H9 (cell line): Measurements from ENCODE around the gene MYF6. TPM values are rescaled to one million over a fixed set of nuclear protein-coding genes. Genes with fewer than 3 reads are reported as not detected.
A peak's percentile ranks its signal among the peaks of the same experiment; 100 is the strongest.

ENCODE experiments used
- DNase-seq: peaks from one replicate; pipeline ENCODE4 v3.0.0-alpha.2; 2017
- H2AFZ ChIP-seq: one replicate; pipeline ENCODE4 v1.6.1; 2013; ENCODE audit warnings: mild to moderate bottlenecking, low read length, control low read depth, moderate library complexity
- H2AK5ac ChIP-seq: 2 replicates; pipeline ENCODE4 v1.6.1; 2013; ENCODE audit warnings: low read length, control low read depth, mixed read lengths; ENCODE audit not compliant: insufficient read length
- H2BK120ac ChIP-seq: one replicate; pipeline ENCODE4 v1.6.1; 2013; ENCODE audit warnings: low read depth, mild to moderate bottlenecking, low read length, control low read depth, inconsistent platforms; ENCODE audit not compliant: poor library complexity, severe bottlenecking
- H2BK12ac ChIP-seq: 2 replicates; pipeline ENCODE4 v1.6.1; 2013; ENCODE audit warnings: low read length, control low read depth, mixed read lengths, low read depth; ENCODE audit not compliant: insufficient read length
- H2BK15ac ChIP-seq: 2 replicates; pipeline ENCODE4 v1.6.1; 2013; ENCODE audit warnings: low read depth, low read length, control low read depth
- H2BK20ac ChIP-seq: one replicate; pipeline ENCODE4 v1.6.1; 2013; ENCODE audit warnings: low read depth, mild to moderate bottlenecking, low read length, control low read depth, inconsistent platforms; ENCODE audit not compliant: poor library complexity, severe bottlenecking
- H2BK5ac ChIP-seq: 2 replicates; pipeline ENCODE4 v1.6.1; 2013; ENCODE audit warnings: low read length, control low read depth, mixed read lengths; ENCODE audit not compliant: insufficient read length
- H3K14ac ChIP-seq: 2 replicates; pipeline ENCODE4 v1.6.1; 2013; ENCODE audit warnings: low read length, control low read depth; ENCODE audit not compliant: insufficient read depth
- H3K18ac ChIP-seq: 2 replicates; pipeline ENCODE4 v1.6.1; 2013; ENCODE audit warnings: low read depth, mild to moderate bottlenecking, mixed read lengths, low read length, control low read depth; ENCODE audit not compliant: insufficient read length
- H3K23ac ChIP-seq: 2 replicates; pipeline ENCODE4 v1.6.1; 2013; ENCODE audit warnings: low read length, control low read depth, mixed read lengths, low read depth; ENCODE audit not compliant: insufficient read length
- H3K23me2 ChIP-seq: 2 replicates; pipeline ENCODE4 v1.6.1; 2013; ENCODE audit warnings: low read depth, mild to moderate bottlenecking, mixed read lengths, low read length, control low read depth; ENCODE audit not compliant: insufficient read length, poor library complexity, severe bottlenecking
- H3K27ac ChIP-seq: 2 replicates; pipeline ENCODE4 v1.5.1; 2013; ENCODE audit warnings: low read length, control low read depth, mixed read lengths, low read depth; ENCODE audit not compliant: insufficient read length
- H3K27me3 ChIP-seq: 2 replicates; pipeline ENCODE4 v1.6.1; 2013; ENCODE audit warnings: low read length, control low read depth, inconsistent platforms; ENCODE audit not compliant: insufficient read depth
- H3K4ac ChIP-seq: 2 replicates; pipeline ENCODE4 v1.6.1; 2013; ENCODE audit warnings: low read depth, mild to moderate bottlenecking, control low read depth, inconsistent platforms, low read length, moderate library complexity
- H3K4me1 ChIP-seq: 2 replicates; pipeline ENCODE4 v1.6.1; 2013; ENCODE audit warnings: low read length, control low read depth, inconsistent platforms; ENCODE audit not compliant: insufficient read depth
- H3K4me2 ChIP-seq: 2 replicates; pipeline ENCODE4 v1.6.1; 2013; ENCODE audit warnings: low read length, control low read depth, mixed read lengths; ENCODE audit not compliant: insufficient read length, insufficient read depth
- H3K56ac ChIP-seq: 2 replicates; pipeline ENCODE4 v1.6.1; 2013; ENCODE audit warnings: low read depth, mild to moderate bottlenecking, mixed read lengths, low read length, control low read depth; ENCODE audit not compliant: insufficient read length
- H3K79me1 ChIP-seq: 2 replicates; pipeline ENCODE4 v1.6.1; 2013; ENCODE audit warnings: low read depth, mild to moderate bottlenecking, moderate library complexity, low read length, control low read depth, inconsistent platforms; ENCODE audit not compliant: insufficient read depth, poor library complexity, severe bottlenecking
- H3K79me2 ChIP-seq: 2 replicates; pipeline ENCODE4 v1.6.1; 2013; ENCODE audit warnings: low read length, control low read depth, inconsistent platforms; ENCODE audit not compliant: insufficient read depth
- H3K9ac ChIP-seq: 2 replicates; pipeline ENCODE4 v1.6.1; 2013; ENCODE audit warnings: low read length, control low read depth, mixed read lengths; ENCODE audit not compliant: insufficient read length; ENCODE audit errors: extremely low read depth
- H3K9me3 ChIP-seq: one replicate; pipeline ENCODE4 v1.6.1; 2013; ENCODE audit warnings: low read depth, low read length, inconsistent platforms; ENCODE audit not compliant: control insufficient read depth
- H3T11ph ChIP-seq: one replicate; pipeline ENCODE4 v1.6.1; 2013; ENCODE audit warnings: mild to moderate bottlenecking, low read length, control low read depth, inconsistent platforms
- H4K20me1 ChIP-seq: one replicate; pipeline ENCODE4 v1.6.1; 2013; ENCODE audit not compliant: control insufficient read depth, insufficient read length, insufficient read depth
- H4K5ac ChIP-seq: 2 replicates; pipeline ENCODE4 v1.6.1; 2013; ENCODE audit warnings: low read depth, mild to moderate bottlenecking, mixed read lengths, low read length, control low read depth; ENCODE audit not compliant: insufficient read length
- H4K8ac ChIP-seq: replicated peaks from 2 replicates; pipeline ENCODE4 v1.6.1; 2013; ENCODE audit warnings: low read length, control low read depth, mixed read lengths, low read depth; ENCODE audit not compliant: insufficient read length
- H4K91ac ChIP-seq: 2 replicates; pipeline ENCODE4 v1.6.1; 2013; ENCODE audit warnings: low read depth, mild to moderate bottlenecking, moderate library complexity, mixed read lengths, low read length, control low read depth; ENCODE audit not compliant: insufficient read length
- H3K27ac Mint-ChIP-seq, 3 experiments: 2 replicates in 2 of 3; 3 replicates in 1 of 3; pipeline ENCODE4 v1.8.0; 2020 to 2021; ENCODE audit warnings: mixed read lengths in 3 of 3, mild to moderate bottlenecking in 1 of 3, moderate library complexity in 1 of 3
- H3K27me3 Mint-ChIP-seq: 2 replicates; pipeline ENCODE4 v1.8.0; 2021; ENCODE audit warnings: low read depth, mild to moderate bottlenecking, moderate library complexity, mixed read lengths
- H3K36me3 Mint-ChIP-seq, 3 experiments: 2 replicates in 2 of 3; 3 replicates in 1 of 3; pipeline ENCODE4 v1.8.0; 2020 to 2021; ENCODE audit warnings: low read depth in 3 of 3, mixed read lengths in 3 of 3; ENCODE audit not compliant: insufficient read depth in 1 of 3
- H3K4me1 Mint-ChIP-seq, 2 experiments: 2 replicates each; pipeline ENCODE4 v1.8.0; 2020; ENCODE audit warnings: mixed read lengths in 2 of 2
- H3K4me3 Mint-ChIP-seq, 2 experiments: 2 replicates in 1 of 2; 3 replicates in 1 of 2; pipeline ENCODE4 v1.8.0; 2020 to 2021; ENCODE audit warnings: mild to moderate bottlenecking in 2 of 2, mixed read lengths in 2 of 2, moderate library complexity in 1 of 2
- H3K9me3 Mint-ChIP-seq, 2 experiments: 2 replicates in 1 of 2; 3 replicates in 1 of 2; pipeline ENCODE4 v1.8.0; 2020; ENCODE audit warnings: mild to moderate bottlenecking in 2 of 2, mixed read lengths in 2 of 2, moderate library complexity in 1 of 2
- CTCF ChIP-seq: fragments of 200-600 bp; sonication (generic); conservative IDR thresholded peaks from 3 replicates; pipeline ENCODE4 v1.8.0; 2021; ENCODE audit warnings: antibody characterized with exemption, mild to moderate bottlenecking
- WGBS: extraction: QIAGEN DNeasy Blood & Tissue Kit; methylation state at CpG from one replicate; pipeline ENCODE4 v1.1.7; 2013; ENCODE audit warnings: missing lambda C conversion rate, low lambda C conversion rate, mixed read lengths; ENCODE audit not compliant: insufficient read length; ENCODE audit errors: extremely low coverage; 5-methylcytosine and 5-hydroxymethylcytosine counted together
- total RNA-seq: library from RNA; stranded (reverse); gene quantifications from 2 replicates; pipeline ENCODE4 v1.2.1, GENCODE V29; 2021

MYF6 gene
- total RNA-seq, 1 experiment from 2014 or later: not detected

DNA sequence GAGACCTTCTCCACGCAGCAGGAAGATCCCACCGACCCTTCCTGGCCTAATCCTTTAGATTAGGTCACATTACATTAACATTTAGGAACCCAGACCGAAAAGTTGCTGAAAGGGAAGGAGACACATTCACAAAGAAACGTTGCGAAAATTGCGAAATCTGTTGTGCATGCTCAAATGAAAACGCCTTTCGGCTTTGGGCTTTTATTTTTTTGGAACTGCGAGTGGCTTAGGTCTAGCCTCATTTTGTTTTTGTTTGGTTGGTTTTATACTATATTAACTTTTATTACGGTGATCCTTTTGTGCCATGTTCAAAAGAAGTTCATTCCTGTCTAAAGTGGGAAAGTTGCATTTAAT lies 1.5 kb downstream of the MYF6 start:
- Histone ChIP-seq H2BK12ac (no peak overlapping the region), H3K4me2 (peak overlapping the region; percentile 94), H3K9ac (no peak overlapping the region), H2BK120ac (no peak overlapping the region), H3K4ac (no peak overlapping the region), H2AFZ (no peak overlapping the region), H2BK5ac (no peak overlapping the region), H4K20me1 (no peaks in the 10 kb centered on the region), H2AK5ac (no peak overlapping the region), H4K5ac (no peak overlapping the region), H3K14ac (no peak overlapping the region), H3K27ac (no peak overlapping the region), H3K23ac (no peak overlapping the region), H4K8ac (no peak overlapping the region), H3K27me3 (peaks cover 60% of the 10 kb centered on the region), H3T11ph (no peak overlapping the region), H3K79me1 (no peaks in the 10 kb centered on the region), H2BK20ac (no peak overlapping the region), H2BK15ac (no peak overlapping the region), H3K4me1 (peaks cover 3% of the 10 kb centered on the region; the same call in 1 of the 2 replicates), H3K23me2 (peaks cover 21% of the 10 kb centered on the region), H3K9me3 (no peaks in the 10 kb centered on the region), H3K18ac (no peak overlapping the region), H3K56ac (no peak overlapping the region), H4K91ac (no peak overlapping the region), H3K79me2 (no peaks in the 10 kb centered on the region)
- Mint-ChIP-seq H3K27me3 (peaks cover 95% of the 10 kb centered on the region), H3K4me3 (peak overlapping the region; percentile 62 to 81), H3K4me1 (peaks cover 51 to 55% of the 10 kb centered on the region in 2 experiments), H3K27ac (0 out of 7 replicates have a peak overlapping the region, but pooled peaks of 1 of the 3 experiments have one; percentile 24), H3K9me3 (no peaks in the 10 kb centered on the region; a peak in 1 of 5 replicates), H3K36me3 (no peaks in the 10 kb centered on the region)
- no CpG with 5 or more reads among the region's 10 CpGs for WGBS
- TF ChIP-seq CTCF: no peak
- DNase-seq: no peak
